ENCODE measurements around the gene SLC38A8. TPM values are rescaled to one million over a fixed set of nuclear protein-coding genes. Genes with fewer than 3 reads are reported as not detected.

The SLC38A8 gene
- total RNA-seq, 4 donors from 2014 or later = not detected

GRCh38 chr16:84071121-84071520, 28.5 kb upstream of the SLC38A8 start:
- intact Hi-C loops (cut with DNase I; ENCODE audit: low total_unique reads) = no loop called here

GRCh38 chr16:84069540-84069939, 26.9 kb upstream of the SLC38A8 start:
- Histone ChIP-seq H3K4me1 (no peaks in the 10 kb centered on the region), H3K4me3 (no peak overlapping the region), H3K9me3 (no peaks in the 10 kb centered on the region), H3K27me3 (no peaks in the 10 kb centered on the region), H3K36me3 (peaks cover 0 to 87% (median 35%) of the 10 kb centered on the region in 4 donors), H3K27ac (no peak overlapping the region)
- DNase-seq = no peak
- intact Hi-C loops (cut with DNase I; ENCODE audit: low total_unique reads) (loop anchor here (10.0 kb wide), 1 partner anchor 245 kb away; no protein-coding TSS in a partner anchor), in situ Hi-C loops (cut with MboI; ENCODE audit: low pct_ligation_motif_present in 1 of 4, low pct_unique_long_range_greater_than_20kb in 1 of 4, low sequenced_read_pairs in 3 of 4) (loop anchor here (10.0 to 25.0 kb wide), 3 partner anchors 107 to 257 kb away; partner anchors contain the start of genes HSBP1 (in 3 of the 4), NECAB2 (in 3 of the 4) and OSGIN1 (in 3 of the 4))
- 94 to 100% methylated on average over 1 to 6 of the region's 6 CpGs for WGBS, 2 donors (ENCODE audit: low coverage in 1 of 2)
- no peak for TF ChIP-seq POLR2A (IDR thresholded peaks at IDR 0.05)
- TF ChIP-seq POLR2AphosphoS5 (IDR thresholded peaks at IDR 0.05) = no peak
- TF ChIP-seq EP300 (IDR thresholded peaks at IDR 0.05; ENCODE audit: low read depth) = no peak
- TF ChIP-seq, protein P1, sequence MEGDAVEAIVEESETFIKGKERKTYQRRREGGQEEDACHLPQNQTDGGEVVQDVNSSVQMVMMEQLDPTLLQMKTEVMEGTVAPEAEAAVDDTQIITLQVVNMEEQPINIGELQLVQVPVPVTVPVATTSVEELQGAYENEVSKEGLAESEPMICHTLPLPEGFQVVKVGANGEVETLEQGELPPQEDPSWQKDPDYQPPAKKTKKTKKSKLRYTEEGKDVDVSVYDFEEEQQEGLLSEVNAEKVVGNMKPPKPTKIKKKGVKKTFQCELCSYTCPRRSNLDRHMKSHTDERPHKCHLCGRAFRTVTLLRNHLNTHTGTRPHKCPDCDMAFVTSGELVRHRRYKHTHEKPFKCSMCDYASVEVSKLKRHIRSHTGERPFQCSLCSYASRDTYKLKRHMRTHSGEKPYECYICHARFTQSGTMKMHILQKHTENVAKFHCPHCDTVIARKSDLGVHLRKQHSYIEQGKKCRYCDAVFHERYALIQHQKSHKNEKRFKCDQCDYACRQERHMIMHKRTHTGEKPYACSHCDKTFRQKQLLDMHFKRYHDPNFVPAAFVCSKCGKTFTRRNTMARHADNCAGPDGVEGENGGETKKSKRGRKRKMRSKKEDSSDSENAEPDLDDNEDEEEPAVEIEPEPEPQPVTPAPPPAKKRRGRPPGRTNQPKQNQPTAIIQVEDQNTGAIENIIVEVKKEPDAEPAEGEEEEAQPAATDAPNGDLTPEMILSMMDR (IDR thresholded peaks at IDR 0.05) = no peak

More at GRCh38 chr16:84071121-84071520, 28.5 kb upstream of the SLC38A8 start:
- DNase-seq = no peak
- Histone ChIP-seq H3K4me1 (no peaks in the 10 kb centered on the region), H3K9me3 (no peaks in the 10 kb centered on the region), H3K27me3 (no peaks in the 10 kb centered on the region), H3K36me3 (peaks cover 0 to 89% (median 36%) of the 10 kb centered on the region in 4 donors), H3K27ac (no peak overlapping the region), H3K4me3 (no peak overlapping the region)
- in situ Hi-C loops (cut with MboI; ENCODE audit: low pct_ligation_motif_present in 1 of 4, low pct_unique_long_range_greater_than_20kb in 1 of 4, low sequenced_read_pairs in 3 of 4) = loop anchor here (25.0 kb wide), 2 partner anchors 109 to 259 kb away; partner anchors contain the start of genes HSBP1 (in 3 of the 4), NECAB2 (in 3 of the 4) and OSGIN1 (in 3 of the 4)
- 82 to 89% methylated on average over 6 to 8 of the region's 8 CpGs for WGBS, 2 donors (ENCODE audit: low coverage in 1 of 2)
- no peak for TF ChIP-seq POLR2A (IDR thresholded peaks at IDR 0.05)
- TF ChIP-seq, protein P1 (IDR thresholded peaks at IDR 0.05) = no peak
- TF ChIP-seq EP300 (IDR thresholded peaks at IDR 0.05; ENCODE audit: low read depth) = no peak
- no peak for TF ChIP-seq POLR2AphosphoS5 (IDR thresholded peaks at IDR 0.05)

DNA sequence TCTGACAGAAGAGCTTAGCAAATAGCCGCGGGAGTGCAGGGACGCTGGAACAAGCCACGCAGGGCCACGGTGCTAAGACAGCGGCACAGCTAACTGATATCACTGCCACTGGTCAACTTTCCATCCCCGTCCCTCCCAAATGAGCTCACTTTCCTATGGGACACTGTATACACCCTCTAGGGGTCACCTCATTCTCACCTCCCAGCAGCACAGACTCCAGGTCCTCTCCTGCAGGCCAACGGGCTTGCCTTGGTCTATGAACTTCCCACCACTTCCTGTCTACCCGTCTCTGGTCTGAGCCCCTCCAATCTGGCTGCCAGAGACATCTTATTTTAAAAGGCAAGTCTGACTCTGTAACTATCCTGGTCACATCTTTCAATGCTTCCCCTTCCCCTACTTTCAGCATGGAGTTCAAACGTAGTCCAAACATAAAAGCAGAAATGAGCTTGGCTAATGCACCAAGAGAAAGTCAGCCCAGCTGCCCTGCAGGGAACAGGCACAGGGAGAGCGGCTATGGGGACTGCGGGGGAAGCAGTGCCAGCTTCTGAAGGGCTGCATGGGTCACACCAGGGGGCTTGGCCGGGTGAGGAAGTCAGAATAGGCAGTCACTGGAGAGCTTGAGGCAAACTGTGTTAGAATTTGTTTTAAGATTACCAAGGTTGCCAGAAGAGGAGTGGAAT, 26.3 kb upstream of the SLC38A8 start:
- H3K36me3 ChIP-seq = peaks cover 0 to 88% (median 32%) of the 10 kb centered on the region in 4 donors
- H3K4me3 ChIP-seq = no peak overlapping the region
- TF ChIP-seq, protein P1 (IDR thresholded peaks at IDR 0.05) = no peak
- no peak for DNase-seq
- intact Hi-C loops (cut with DNase I; ENCODE audit: low total_unique reads) = loop anchor here (10.0 kb wide), 1 partner anchor 244 kb away; no protein-coding TSS in a partner anchor
- H3K4me1 ChIP-seq = no peaks in the 10 kb centered on the region
- H3K27me3 ChIP-seq = no peaks in the 10 kb centered on the region
- in situ Hi-C loops (cut with MboI; ENCODE audit: low pct_ligation_motif_present in 1 of 4, low pct_unique_long_range_greater_than_20kb in 1 of 4, low sequenced_read_pairs in 3 of 4) = loop anchor here (10.0 to 25.0 kb wide), 3 partner anchors 107 to 257 kb away; partner anchors contain the start of genes HSBP1 (in 3 of the 4), NECAB2 (in 3 of the 4) and OSGIN1 (in 3 of the 4)
- no peaks in the 10 kb centered on the region for H3K9me3 ChIP-seq
- no peak overlapping the region for H3K27ac ChIP-seq
- 75 to 88% methylated on average over 3 to 13 of the region's 13 CpGs for WGBS, 2 donors (ENCODE audit: low coverage in 1 of 2)

- DNase-seq = no peak
- intact Hi-C loops (cut with DNase I; ENCODE audit: low total_unique reads) = loop anchor here (10.0 kb wide), 1 partner anchor 243 kb away; no protein-coding TSS in a partner anchor
- H3K9me3 ChIP-seq = no peaks in the 10 kb centered on the region
- peaks cover 0 to 85% (median 29%) of the 10 kb centered on the region in 4 donors for H3K36me3 ChIP-seq
- no peak overlapping the region for H3K27ac ChIP-seq
- H3K4me1 ChIP-seq = no peaks in the 10 kb centered on the region
- in situ Hi-C loops (cut with MboI; ENCODE audit: low pct_ligation_motif_present in 1 of 4, low pct_unique_long_range_greater_than_20kb in 1 of 4, low sequenced_read_pairs in 3 of 4) = loop anchor here (10.0 to 25.0 kb wide), 3 partner anchors 106 to 256 kb away; partner anchors contain the start of genes HSBP1 (in 3 of the 4), NECAB2 (in 3 of the 4) and OSGIN1 (in 3 of the 4)
- no peaks in the 10 kb centered on the region for H3K27me3 ChIP-seq
- 91% methylated on average over 8 of the region's 8 CpGs; no CpG with 5 or more reads in 1 of the 2 donors for WGBS, 2 donors (ENCODE audit: low coverage in 1 of 2)
- no peak overlapping the region for H3K4me3 ChIP-seq
- TF ChIP-seq, protein P1 (IDR thresholded peaks at IDR 0.05) = no peak
Measured at GRCh38 chr16:84068041-84068440, 25.4 kb upstream of the SLC38A8 start.
